ENCODE data around the gene RAB33A.

The RAB33A gene
- long read RNA-seq, donor 1, partial matches to known transcripts: 0 of 2 reads
- long read RNA-seq, donor 1, other reads (novel, unspliced or antisense): 0 of 2 reads
- long read RNA-seq, donor 2: 0 reads
- long read RNA-seq, donor 3: 0 reads
- long read RNA-seq, donor 4, partial matches to known transcripts: 0 of 1 reads
- long read RNA-seq, donor 4, other reads (novel, unspliced or antisense): 0 of 1 reads
- long read RNA-seq, donor 5: 0 reads
- long read RNA-seq, donor 6: 0 reads
- long read RNA-seq, donor 7: 0 reads
- long read RNA-seq, donor 8: 0 reads

- peak; percentile 62 for DNase-seq
These were observed at the start of gene RAB33A for GRCh38 chrX:130171446-130172126. Gene RAB33A, plus strand, starts transcription at chrX:130171962. Its CDS starts 101 bp downstream, at chrX:130172063.

DNA sequence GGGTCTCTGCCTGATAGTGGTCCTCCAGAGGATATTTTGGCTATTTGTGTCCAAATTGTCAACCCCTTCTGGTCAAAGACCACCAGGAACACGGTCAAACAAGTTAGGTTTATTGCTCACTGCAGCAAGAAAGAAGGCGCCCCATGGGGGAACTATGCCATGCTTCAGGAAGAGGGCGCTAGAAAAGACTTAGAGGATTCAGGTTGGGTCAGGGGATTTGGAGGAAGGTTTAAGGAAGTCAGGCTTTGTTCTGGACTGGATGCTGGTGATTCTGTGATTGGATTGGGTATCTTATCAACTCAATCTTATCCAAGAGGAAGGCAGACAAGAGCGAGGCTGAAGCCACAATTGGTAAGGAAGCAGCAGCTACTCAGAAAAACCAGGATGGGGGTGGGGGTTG is 47.2 kb upstream of the RAB33A start:
- DNase-seq: no peak

DNA sequence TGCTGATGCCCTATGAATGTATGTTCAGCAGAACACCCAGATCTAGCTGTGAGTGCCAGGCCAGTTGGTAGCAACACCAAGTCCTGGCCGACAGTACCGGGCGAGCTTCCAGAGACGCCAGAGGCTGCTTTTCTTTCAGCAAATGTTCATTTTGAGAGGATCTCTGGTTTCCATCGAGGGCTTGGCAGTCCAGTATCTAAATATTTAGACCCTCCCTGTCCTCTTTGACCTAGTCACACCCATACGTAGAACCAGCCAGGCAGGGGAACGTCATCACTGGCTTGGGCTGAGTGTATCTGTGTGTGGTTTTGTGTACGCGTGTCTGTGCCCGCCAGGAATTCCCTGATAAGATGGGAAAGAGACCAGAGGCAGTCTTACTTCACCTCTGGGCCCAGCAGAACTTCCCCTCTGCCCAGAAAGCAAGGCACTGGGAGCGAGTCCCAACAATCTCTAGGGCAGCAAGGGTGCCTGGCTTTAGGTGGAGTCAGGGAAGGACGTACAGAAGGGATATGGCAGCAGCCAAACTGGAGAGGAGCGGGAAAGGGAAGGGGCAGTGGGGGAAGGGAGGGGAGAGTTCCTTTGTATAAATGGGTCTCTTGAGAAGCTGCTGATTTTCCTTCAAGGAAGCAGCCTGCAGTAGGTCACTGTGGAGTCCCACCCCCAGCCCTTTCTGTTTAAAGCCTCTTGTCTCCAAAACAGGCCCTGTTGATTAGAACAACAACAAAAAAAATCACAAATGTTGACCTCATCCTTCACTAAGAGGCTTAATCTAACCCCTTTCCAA is 46.5 kb upstream of the RAB33A start:
- DNase-seq: no peak

GRCh38 chrX:130130990-130131389 is 40.8 kb upstream of the RAB33A start:
- DNase-seq: no peak

DNA sequence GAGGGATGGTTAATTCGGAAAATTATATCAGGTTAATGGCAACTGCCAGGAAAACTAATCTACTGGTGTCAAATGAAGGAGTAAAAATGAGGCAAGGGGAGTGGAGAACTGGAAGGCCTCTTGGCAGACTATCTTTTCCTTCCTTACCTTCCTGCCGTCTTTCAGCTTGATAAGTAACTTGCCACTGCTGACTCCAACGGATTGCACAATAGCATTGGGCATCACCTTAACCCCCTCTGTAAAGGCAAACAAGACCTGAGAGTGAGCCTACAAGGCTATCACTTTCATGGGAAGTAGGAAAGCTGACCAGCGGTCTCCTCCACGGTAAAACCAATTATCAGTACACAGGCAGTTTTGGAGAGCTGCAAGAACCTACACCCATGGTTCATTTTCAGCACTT is 35.3 kb upstream of the RAB33A start:
- DNase-seq: no peak

GRCh38 chrX:130136961-130137360 is 34.8 kb upstream of the RAB33A start:
- DNase-seq: no peak

DNA sequence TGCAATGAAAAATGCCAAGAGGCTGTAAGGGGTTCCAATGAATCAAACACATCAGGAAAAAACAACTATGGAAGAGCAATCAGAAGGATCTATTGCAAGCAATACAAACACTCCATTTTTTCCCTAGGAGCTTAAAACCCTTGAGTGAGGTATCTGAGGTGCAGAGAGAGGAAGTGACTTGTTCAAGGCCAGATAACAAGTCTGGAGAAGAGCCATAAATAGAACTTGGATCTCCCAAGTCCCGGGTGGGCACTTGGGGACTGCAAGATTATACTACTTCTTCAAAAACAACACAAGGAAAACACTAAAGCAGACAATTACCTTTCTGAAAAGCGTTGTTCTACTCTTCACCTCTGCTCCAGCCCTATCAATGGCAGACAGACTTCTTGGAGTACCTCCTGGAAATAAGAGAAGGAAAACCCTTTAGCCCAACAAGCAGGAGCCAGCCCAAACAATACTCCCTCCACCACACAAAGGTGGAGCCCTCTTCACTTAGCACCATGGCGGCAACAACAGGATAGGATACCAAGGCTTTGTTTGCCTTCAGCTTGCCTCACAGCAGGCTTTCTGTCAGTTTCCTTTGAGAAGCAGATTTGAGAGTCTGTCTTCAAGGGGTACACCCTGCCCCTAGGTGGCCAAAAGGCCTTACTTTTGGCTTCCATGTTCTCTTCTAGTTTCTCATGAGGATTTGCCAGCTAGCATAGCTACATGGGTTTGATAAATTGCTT is 32.1 kb upstream of the RAB33A start:
- DNase-seq: no peak

GRCh38 chrX:130144509-130144908 is 27.3 kb upstream of the RAB33A start:
- no peak for DNase-seq

- no peak for DNase-seq
These were observed 26.6 kb upstream of the RAB33A start for GRCh38 chrX:130145123-130145522.

DNA sequence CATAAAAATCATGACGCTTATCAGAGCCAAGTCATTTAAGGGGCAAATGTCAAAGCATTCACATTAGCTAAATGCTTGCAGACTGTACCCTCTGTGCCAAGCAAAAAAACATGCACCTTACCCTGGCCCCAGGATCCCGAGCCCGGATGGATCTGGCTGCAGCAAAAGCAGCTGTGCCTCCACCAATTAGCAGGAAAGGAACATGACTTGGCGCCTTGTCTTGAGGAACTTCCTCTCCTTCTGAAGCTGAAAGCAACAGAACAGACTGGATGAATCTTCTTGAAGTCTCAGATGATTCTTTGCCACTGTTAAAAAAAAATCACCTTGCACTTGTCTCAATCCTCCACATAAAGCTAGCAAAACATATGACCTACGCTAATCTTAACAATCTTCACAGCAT is 24.1 kb upstream of the RAB33A start:
- DNase-seq: no peak

DNA sequence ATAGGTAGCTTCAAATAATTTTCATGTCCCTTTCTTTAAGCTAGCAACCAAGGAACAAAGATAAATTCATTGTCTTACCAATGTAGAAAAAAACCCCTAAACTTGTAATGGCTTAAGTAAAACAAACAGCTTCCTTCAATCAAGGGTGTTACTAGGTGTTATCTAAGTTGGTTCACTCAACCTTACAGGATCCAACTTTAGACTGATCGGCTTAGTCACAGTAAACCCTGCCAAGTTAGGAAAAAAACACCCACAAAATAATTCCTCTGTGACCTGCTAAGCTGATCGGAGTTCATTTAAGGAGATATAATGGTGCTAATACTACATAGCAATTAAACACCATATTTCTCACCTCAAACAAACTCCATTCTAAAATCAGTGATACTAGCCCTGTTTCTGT is 16.2 kb upstream of the RAB33A start:
- no peak for DNase-seq

- no peak for DNase-seq
These were observed 13.5 kb upstream of the RAB33A start for GRCh38 chrX:130158311-130158710.

DNA sequence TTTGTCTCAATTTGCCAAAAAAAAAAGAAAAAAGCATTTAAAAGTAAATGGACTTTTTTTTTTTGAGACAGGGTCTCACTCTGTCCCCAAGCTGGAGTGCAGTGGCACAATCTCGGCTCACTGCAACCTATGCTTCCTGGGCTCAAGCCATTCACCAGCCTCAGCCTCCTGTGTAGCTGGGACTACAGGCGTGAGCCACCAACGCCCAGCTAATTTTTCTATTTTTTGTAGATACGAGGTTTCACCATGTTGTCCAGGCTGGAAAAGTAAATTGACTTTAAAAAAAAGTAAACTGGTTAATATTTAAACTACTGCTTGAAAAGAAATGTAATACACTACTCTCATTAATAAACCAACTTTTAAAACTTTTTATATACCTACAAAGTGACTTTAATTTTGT is 12.0 kb upstream of the RAB33A start:
- DNase-seq: no peak

DNA sequence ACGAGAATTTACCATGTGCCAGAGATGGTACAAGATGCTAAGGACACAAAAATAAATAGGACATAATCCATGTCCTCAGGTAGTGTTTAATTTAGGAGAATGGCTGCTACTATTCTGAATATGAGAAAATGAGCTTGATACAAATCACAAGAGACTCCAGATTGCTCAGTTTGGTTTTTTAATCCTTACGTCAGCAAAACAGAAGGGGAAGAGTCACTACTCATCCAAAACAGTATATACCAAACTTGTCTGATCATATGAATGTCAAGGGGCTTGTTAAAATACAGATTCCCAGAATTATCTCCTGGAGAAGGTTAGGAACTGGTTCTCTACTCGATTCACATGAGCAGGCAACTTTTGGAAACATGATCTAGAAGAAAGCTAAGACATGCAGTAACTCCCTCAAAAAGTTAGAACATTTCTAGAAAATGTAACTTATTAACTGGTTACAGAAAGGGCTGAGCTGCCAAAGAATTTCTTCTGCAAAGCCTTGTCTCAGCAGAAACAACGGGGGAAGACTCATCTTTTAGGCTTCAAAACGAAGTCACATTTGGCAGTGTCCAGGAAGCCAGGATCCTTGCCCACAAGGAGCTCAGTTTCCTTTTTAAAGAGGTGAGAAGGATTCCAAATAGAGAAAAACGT is 9.5 kb upstream of the RAB33A start:
- no peak for DNase-seq

GRCh38 chrX:130163398-130163797 is 8.4 kb upstream of the RAB33A start:
- no peak for DNase-seq

- peak; percentile 79 for DNase-seq
These were observed 6.5 kb upstream of the RAB33A start for GRCh38 chrX:130165181-130165702.

DNA sequence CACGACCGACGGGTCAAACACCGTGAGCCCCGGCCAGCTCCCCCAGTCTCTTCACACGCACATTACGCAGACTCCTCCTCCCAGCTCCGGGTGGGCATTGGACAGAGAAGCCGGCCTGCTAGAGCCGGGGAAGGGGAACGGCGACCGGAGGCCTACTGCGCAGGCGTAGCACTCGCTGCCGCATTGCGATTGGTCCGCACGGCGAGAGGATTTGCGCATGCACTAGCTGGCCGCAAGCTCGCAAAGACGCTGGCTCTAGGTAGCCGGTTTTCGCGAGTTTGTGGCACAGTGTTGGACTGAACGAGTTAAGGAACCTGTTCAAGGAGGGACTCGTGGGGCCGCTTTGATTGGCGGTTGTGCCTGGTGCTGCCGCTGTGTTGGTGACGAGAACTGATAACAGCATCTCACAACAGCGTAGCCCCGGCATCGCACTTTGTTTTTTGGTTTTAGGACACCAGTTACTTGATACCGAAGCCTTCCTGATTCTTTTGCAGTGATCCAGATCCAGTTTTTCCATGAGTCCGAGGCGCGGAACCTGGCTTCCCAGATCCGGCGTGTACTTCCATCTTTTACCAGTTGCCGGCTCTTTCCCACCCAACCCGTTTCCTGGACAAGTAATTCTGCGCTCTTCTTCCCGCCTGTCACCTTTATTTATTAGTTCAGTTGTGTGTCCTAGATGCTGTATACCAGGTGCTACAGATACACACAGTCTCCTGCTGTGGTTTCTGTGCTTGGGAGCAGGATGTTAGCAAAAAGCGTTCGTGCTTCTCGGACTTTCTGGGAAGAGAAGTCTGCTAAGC is 5.9 kb upstream of the RAB33A start, which contains the start of gene AIFM1:
Gene AIFM1 (minus strand): TSS at position 139 of the 800 bp plus-strand sequence. CDS start 185 bp downstream, outside the sequence.
- DNase-seq: peak; percentile 87

GRCh38 chrX:130166503-130166777 is 5.3 kb upstream of the RAB33A start:
- DNase-seq: no peak

DNA sequence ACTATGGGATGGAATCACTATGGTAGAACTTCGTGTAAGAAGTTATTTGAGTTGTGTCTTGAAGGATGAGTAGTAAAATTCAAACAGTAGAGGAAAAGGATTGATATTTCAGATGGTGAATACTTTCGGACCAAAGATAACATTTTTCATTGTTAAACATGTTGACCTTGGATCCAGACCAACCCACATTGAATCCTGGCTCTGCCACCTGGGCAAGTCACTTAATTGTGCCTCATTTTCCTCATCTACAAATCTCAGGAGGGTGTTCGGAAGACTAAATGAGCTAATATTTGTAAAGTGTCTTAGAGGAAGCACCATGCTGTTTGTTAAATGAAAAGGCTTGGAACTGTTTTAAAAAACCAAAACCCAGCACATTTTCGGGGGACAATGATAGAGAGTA is 4.7 kb upstream of the RAB33A start:
- DNase-seq: no peak

GRCh38 chrX:130170752-130171445 is 863 bp upstream of the RAB33A start:
- DNase-seq: peak; percentile 41
